ENCODE results near the gene RSPH9. TPM values are rescaled to one million over a fixed set of nuclear protein-coding genes. Genes with fewer than 3 reads are reported as not detected.

RSPH9 gene
- total RNA-seq, 1 donor from 2014 or later = 0.22 TPM

DNA sequence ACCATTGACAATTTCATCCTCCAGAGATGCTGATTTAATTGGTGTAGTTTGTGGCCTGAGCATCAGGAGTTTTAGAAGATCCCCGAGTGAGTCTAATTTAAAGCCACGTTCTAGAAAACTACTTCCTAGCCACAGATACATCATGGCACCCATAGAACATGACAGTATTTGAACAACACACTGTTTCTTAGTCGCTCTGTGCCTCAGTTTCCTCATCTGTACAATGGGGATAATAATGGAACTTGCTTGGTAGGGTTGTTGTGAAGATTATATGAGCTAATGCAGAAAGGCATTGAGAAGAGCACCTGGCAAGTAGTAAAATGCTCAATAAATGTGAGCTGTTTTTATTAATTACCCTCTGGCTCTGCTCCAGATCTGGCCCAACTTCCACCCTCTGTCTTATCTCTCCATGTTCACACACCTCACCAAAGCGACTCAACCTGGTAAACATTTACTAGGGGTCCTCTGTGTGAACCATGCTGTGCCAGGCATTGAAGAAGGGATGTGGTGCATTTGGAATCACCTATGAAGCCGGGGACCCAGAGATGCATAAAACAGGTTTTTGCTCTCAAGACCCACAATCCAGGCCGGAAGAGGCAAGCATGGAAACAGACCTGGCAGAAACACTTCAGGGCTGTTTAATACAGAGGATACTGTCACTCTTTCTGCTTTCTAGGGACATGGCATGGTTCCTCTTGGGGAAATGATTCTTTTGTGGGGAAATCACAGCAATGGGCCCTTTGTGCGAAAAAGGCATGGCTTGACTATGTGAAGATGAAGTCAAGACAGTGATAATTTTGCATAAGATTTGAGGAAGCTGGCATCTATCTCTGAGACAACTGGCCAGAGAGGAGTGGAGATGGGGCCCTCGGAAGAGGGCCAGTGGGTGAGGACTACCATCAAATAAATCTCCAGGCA is 58.9 kb downstream of the RSPH9 start:
- Mint-ChIP-seq H3K4me1 (ENCODE audit: low read depth) (peaks cover 50% of the 10 kb centered on the region), H3K27ac (ENCODE audit: unreplicated experiment) (peak overlapping the region; percentile 96), H3K4me3 (ENCODE audit: unreplicated experiment) (no peak overlapping the region)

DNA sequence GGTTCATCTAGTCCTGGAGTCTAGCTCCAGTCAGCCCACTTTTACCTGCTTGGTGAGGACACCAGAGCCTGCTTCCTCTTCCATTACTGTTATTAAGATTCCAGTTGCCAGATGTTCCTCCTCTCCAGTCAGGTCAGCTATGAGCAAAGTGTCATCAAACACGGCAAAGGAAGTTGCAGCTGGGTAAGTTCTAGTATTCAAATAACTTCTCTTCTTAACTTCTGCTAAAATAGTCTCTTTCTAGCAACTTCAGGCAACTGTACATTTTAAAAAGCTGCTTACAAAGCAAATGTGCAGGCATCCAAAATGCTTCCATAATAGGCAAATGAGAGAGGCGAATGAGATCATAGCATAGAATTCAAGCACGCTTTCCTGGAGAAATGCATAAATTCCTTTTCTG is 61.2 kb downstream of the RSPH9 start:
- TF ChIP-seq, protein P1, sequence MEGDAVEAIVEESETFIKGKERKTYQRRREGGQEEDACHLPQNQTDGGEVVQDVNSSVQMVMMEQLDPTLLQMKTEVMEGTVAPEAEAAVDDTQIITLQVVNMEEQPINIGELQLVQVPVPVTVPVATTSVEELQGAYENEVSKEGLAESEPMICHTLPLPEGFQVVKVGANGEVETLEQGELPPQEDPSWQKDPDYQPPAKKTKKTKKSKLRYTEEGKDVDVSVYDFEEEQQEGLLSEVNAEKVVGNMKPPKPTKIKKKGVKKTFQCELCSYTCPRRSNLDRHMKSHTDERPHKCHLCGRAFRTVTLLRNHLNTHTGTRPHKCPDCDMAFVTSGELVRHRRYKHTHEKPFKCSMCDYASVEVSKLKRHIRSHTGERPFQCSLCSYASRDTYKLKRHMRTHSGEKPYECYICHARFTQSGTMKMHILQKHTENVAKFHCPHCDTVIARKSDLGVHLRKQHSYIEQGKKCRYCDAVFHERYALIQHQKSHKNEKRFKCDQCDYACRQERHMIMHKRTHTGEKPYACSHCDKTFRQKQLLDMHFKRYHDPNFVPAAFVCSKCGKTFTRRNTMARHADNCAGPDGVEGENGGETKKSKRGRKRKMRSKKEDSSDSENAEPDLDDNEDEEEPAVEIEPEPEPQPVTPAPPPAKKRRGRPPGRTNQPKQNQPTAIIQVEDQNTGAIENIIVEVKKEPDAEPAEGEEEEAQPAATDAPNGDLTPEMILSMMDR (IDR thresholded peaks at IDR 0.05) = no peak
- no peaks in the 10 kb centered on the region for H3K9me3 Mint-ChIP-seq (ENCODE audit: low read depth)
- DNase-seq (ENCODE audit: low spot score) = no peak
- H3K27ac Mint-ChIP-seq (ENCODE audit: unreplicated experiment) = peak overlapping the region; percentile 77
- H3K27me3 Mint-ChIP-seq (ENCODE audit: low read depth) = peaks cover under 1% of the 10 kb centered on the region
- peaks cover 50% of the 10 kb centered on the region for H3K4me1 Mint-ChIP-seq (ENCODE audit: low read depth)
- H3K36me3 Mint-ChIP-seq (ENCODE audit: low read depth) = no peaks in the 10 kb centered on the region
- H3K4me3 Mint-ChIP-seq (ENCODE audit: unreplicated experiment) = no peak overlapping the region

More for the DNA sequence above, 58.9 kb downstream of the RSPH9 start:
- TF ChIP-seq, protein P1 (IDR thresholded peaks at IDR 0.05) = no peak
- Mint-ChIP-seq H3K36me3 (ENCODE audit: low read depth) (no peaks in the 10 kb centered on the region), H3K9me3 (ENCODE audit: low read depth) (no peaks in the 10 kb centered on the region), H3K27me3 (ENCODE audit: low read depth) (no peaks in the 10 kb centered on the region)
- DNase-seq (ENCODE audit: low spot score) = no peak

DNA sequence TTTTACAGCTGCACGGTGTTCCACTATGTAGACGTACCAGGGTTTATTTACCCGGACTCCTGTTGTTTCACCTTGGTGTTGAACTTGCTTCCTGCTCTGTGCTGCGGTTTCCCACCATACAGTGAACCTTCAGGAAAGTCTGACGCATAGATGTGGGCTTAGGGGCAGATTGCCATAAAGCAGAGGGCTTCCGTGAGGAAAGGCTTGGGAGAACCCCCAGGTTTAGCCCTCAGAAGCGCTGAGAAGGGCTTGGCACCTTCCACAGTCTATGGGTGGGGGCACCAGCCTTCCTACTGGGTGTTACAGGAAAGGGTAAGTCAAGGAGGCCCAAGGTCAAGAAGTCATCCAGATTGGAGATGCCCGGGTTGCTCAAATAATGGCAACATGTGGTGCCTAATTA is 62.0 kb downstream of the RSPH9 start:
- DNase-seq (ENCODE audit: low spot score) = no peak
- H3K9me3 Mint-ChIP-seq (ENCODE audit: low read depth) = no peaks in the 10 kb centered on the region
- H3K4me1 Mint-ChIP-seq (ENCODE audit: low read depth) = peaks cover 47% of the 10 kb centered on the region
- no peak overlapping the region for H3K4me3 Mint-ChIP-seq (ENCODE audit: unreplicated experiment)
- peaks cover 3% of the 10 kb centered on the region for H3K27me3 Mint-ChIP-seq (ENCODE audit: low read depth)
- H3K36me3 Mint-ChIP-seq (ENCODE audit: low read depth) = no peaks in the 10 kb centered on the region
- TF ChIP-seq, protein P1 (IDR thresholded peaks at IDR 0.05) = no peak
- peak overlapping the region; percentile 13 for H3K27ac Mint-ChIP-seq (ENCODE audit: unreplicated experiment)

DNA sequence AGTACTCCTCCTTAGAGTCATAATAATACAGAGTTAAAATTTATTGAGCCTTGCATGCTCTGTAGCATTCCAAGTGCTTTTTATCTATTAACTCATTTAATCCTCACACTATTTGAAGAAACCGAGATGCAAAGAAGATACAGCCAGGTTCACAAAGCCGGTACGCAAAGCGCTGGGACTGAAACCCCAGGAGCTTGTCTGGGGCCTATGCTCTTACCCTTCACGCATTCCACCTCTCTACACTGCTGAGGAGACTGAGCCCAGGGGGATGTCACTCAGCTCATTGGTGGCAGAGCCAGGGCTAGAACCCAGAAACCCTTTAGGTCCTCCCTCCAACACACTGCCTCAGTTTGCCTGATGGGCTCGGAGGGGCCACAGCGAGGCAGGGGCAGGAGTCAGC is 62.4 kb downstream of the RSPH9 start:
- peaks cover 42% of the 10 kb centered on the region for H3K4me1 Mint-ChIP-seq (ENCODE audit: low read depth)
- H3K27ac Mint-ChIP-seq (ENCODE audit: unreplicated experiment) = no peak overlapping the region
- DNase-seq (ENCODE audit: low spot score) = no peak
- TF ChIP-seq, protein P1 (IDR thresholded peaks at IDR 0.05) = no peak
- H3K9me3 Mint-ChIP-seq (ENCODE audit: low read depth) = no peaks in the 10 kb centered on the region
- no peaks in the 10 kb centered on the region for H3K36me3 Mint-ChIP-seq (ENCODE audit: low read depth)
- H3K27me3 Mint-ChIP-seq (ENCODE audit: low read depth) = peaks cover 3% of the 10 kb centered on the region
- no peak overlapping the region for H3K4me3 Mint-ChIP-seq (ENCODE audit: unreplicated experiment)

DNA sequence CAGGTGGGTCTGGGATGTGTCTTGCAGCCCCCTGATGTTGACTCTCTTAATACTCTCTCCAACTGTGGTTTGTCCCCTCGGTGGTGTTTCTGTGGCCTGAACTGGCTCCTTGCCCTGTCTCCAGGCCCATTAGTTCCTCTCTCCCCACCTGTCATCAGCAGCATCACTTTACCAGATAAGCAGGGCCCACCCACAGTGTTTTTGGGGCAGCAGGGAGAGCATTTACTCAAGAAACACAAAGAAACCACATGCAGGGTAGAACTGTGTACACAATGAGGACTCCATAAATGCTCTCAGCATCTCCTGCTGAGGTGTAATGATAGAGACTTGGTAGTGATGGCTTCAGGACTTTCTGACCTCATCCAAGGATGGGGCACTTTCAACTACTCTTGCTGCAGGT is 62.9 kb downstream of the RSPH9 start:
- Mint-ChIP-seq H3K9me3 (ENCODE audit: low read depth) (no peaks in the 10 kb centered on the region), H3K27me3 (ENCODE audit: low read depth) (peaks cover 3% of the 10 kb centered on the region), H3K36me3 (ENCODE audit: low read depth) (no peaks in the 10 kb centered on the region), H3K27ac (ENCODE audit: unreplicated experiment) (no peak overlapping the region), H3K4me1 (ENCODE audit: low read depth) (peaks cover 37% of the 10 kb centered on the region), H3K4me3 (ENCODE audit: unreplicated experiment) (no peak overlapping the region)
- TF ChIP-seq, protein P1 (IDR thresholded peaks at IDR 0.05) = no peak
- DNase-seq (ENCODE audit: low spot score) = no peak
